ENCODE data around the gene NPC1L1. TPM values are rescaled to one million over a fixed set of nuclear protein-coding genes. Genes with fewer than 3 reads are reported as not detected.
"Not testable (repeated sequence)": the region's sequence is repeated elsewhere in the genome, so short reads cannot be mapped to it uniquely, and the experiment has no call there.

NPC1L1 gene
- total RNA-seq, 3 donors from 2014 or later = 0.03 TPM; not detected in 2

DNA sequence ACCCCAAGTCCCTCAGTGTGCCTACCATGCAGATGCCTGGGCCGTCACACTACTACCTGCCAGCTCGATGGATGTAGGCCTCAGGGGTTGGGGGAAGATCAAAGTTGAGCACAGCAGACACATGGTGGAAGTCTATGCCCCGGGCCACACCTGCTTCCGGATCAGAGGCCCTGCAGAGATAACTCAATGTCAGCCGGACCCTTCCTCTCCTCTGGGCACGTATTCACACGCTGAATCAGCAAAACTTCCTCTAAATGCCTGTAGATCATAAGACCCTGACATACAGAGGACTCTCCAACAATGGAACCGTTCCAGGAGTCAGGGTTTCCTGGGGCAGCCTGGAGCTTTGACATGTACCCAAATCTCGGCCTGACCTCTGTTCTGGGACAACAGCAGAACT lies 28.8 kb upstream of the NPC1L1 start:
- peaks cover 54% of the 10 kb centered on the region for H3K36me3 Mint-ChIP-seq (ENCODE audit: insufficient read depth)
- no peaks in the 10 kb centered on the region for H3K9me3 Mint-ChIP-seq

GRCh38 chr7:44568771-44569560 lies 27.8 kb upstream of the NPC1L1 start:
- Mint-ChIP-seq H3K36me3 (ENCODE audit: insufficient read depth) (peaks cover 58% of the 10 kb centered on the region), H3K4me3 (no peak overlapping the region), H3K9me3 (no peaks in the 10 kb centered on the region), H3K27me3 (ENCODE audit: low read depth) (no peaks in the 10 kb centered on the region), H3K4me1 (ENCODE audit: low read depth) (peaks cover 20% of the 10 kb centered on the region)
- ATAC-seq (no peak), DNase-seq (no peak)

More for the DNA sequence above, 28.8 kb upstream of the NPC1L1 start:
- H3K4me1 Mint-ChIP-seq (ENCODE audit: low read depth) = peaks cover 29% of the 10 kb centered on the region
- no peak overlapping the region for H3K4me3 Mint-ChIP-seq
- H3K27me3 Mint-ChIP-seq (ENCODE audit: low read depth) = no peaks in the 10 kb centered on the region
- no peak for DNase-seq
- ATAC-seq = no peak

GRCh38 chr7:44567884-44568283 lies 26.8 kb upstream of the NPC1L1 start:
- H3K27me3 Mint-ChIP-seq (ENCODE audit: low read depth) = no peaks in the 10 kb centered on the region
- peaks cover 16% of the 10 kb centered on the region for H3K4me1 Mint-ChIP-seq (ENCODE audit: low read depth)
- no peak for DNase-seq
- H3K9me3 Mint-ChIP-seq = no peaks in the 10 kb centered on the region
- no peak for ATAC-seq
- peaks cover 55% of the 10 kb centered on the region for H3K36me3 Mint-ChIP-seq (ENCODE audit: insufficient read depth)
- no peak overlapping the region for H3K4me3 Mint-ChIP-seq

- H3K9me3 Mint-ChIP-seq = no peaks in the 10 kb centered on the region
- H3K27me3 Mint-ChIP-seq (ENCODE audit: low read depth) = no peaks in the 10 kb centered on the region
- no peak for DNase-seq
- no peak overlapping the region for H3K4me3 Mint-ChIP-seq
- peaks cover 48% of the 10 kb centered on the region for H3K36me3 Mint-ChIP-seq (ENCODE audit: insufficient read depth)
- peaks cover 8% of the 10 kb centered on the region for H3K4me1 Mint-ChIP-seq (ENCODE audit: low read depth)
- no peak for ATAC-seq
These were observed 25.6 kb upstream of the NPC1L1 start for GRCh38 chr7:44566680-44567079.

DNA sequence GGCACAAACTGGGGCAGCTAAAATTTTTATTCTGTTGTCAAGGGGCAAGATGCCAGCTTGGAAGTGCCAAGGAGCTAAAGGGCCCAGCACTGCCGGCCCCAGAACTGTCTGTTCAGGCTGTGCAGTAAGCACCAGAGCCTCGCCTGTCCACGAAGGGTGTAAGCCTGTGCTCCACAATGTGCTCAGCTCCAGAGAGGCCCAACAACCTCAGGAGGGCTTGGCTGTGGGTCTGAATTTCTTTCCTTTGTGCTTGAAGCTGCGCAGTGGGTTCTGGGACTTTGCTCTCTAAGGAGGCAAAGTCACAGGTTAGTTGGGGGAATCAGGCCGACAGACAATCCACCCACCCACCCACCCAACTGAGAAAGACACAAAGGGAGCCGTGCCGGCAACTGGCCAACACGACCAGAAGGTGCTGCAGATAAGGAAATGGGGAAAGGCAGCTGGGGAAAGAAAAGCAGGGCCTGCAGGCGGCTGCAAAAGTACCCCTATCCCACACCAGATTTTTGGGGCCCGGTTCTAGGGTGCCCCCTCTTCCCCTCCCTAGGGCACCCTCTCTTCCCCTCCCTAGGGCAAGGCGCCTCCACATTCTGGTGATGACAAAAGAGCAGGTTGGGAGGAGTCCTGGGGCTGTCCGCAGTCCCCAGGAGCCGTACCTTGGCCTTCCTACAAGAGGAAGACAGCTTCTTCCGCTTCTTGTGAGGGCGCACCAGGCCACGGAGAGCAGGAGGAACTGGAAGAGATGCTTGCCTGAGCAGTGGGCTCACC lies 24.8 kb upstream of the NPC1L1 start:
- Mint-ChIP-seq H3K9me3 (no peaks in the 10 kb centered on the region), H3K27me3 (ENCODE audit: low read depth) (no peaks in the 10 kb centered on the region), H3K36me3 (ENCODE audit: insufficient read depth) (peaks cover 42% of the 10 kb centered on the region), H3K4me3 (no peak overlapping the region), H3K4me1 (ENCODE audit: low read depth) (peaks cover 7% of the 10 kb centered on the region)
- no peak for DNase-seq
- ATAC-seq = peak; percentile 27 to 38

GRCh38 chr7:44565097-44565794 lies 24.1 kb upstream of the NPC1L1 start:
- no peak overlapping the region for H3K4me3 Mint-ChIP-seq
- peaks cover 39% of the 10 kb centered on the region for H3K36me3 Mint-ChIP-seq (ENCODE audit: insufficient read depth)

GRCh38 chr7:44564606-44565005 lies 23.5 kb upstream of the NPC1L1 start:
- DNase-seq (no peak), ATAC-seq (no peak)
- Mint-ChIP-seq H3K9me3 (no peaks in the 10 kb centered on the region), H3K36me3 (ENCODE audit: insufficient read depth) (peaks cover 33% of the 10 kb centered on the region), H3K4me1 (ENCODE audit: low read depth) (peaks cover 7% of the 10 kb centered on the region), H3K4me3 (no peak overlapping the region), H3K27me3 (ENCODE audit: low read depth) (no peaks in the 10 kb centered on the region)

More at GRCh38 chr7:44565097-44565794, 24.1 kb upstream of the NPC1L1 start:
- Mint-ChIP-seq H3K27me3 (ENCODE audit: low read depth) (no peaks in the 10 kb centered on the region), H3K9me3 (no peaks in the 10 kb centered on the region), H3K4me1 (ENCODE audit: low read depth) (peaks cover 7% of the 10 kb centered on the region)
- DNase-seq (peak; percentile 60), ATAC-seq (peak; percentile 84 to 87)

GRCh38 chr7:44563171-44563679 lies 22.1 kb upstream of the NPC1L1 start:
- DNase-seq = no peak
- no peaks in the 10 kb centered on the region for H3K27me3 Mint-ChIP-seq (ENCODE audit: low read depth)
- no peaks in the 10 kb centered on the region for H3K9me3 Mint-ChIP-seq
- no peak for ATAC-seq
- H3K4me3 Mint-ChIP-seq = no peak overlapping the region
- peaks cover 21% of the 10 kb centered on the region for H3K36me3 Mint-ChIP-seq (ENCODE audit: insufficient read depth)
- peaks cover 7% of the 10 kb centered on the region for H3K4me1 Mint-ChIP-seq (ENCODE audit: low read depth)

DNA sequence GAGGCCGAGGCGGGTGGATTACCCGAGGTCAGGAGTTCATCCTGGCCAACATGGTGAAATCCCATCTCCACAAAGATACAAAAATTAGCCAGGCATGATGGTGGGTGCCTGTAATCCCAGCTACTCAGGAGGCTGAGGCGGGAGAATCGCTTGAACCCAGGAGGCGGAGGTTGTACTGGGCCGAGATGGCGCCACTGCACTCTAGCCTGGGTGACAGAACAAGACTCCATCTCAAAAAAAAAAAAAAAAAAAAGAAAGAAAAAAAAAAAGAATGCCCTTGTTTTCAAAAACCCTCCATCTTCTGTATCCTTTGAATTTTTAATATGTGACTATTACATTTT lies 21.5 kb upstream of the NPC1L1 start:
- not testable (repeated sequence) for ATAC-seq; H3K27me3 Mint-ChIP-seq (ENCODE audit: low read depth); H3K4me3 Mint-ChIP-seq; DNase-seq; H3K4me1 Mint-ChIP-seq (ENCODE audit: low read depth); H3K9me3 Mint-ChIP-seq
- peaks cover 18% of the 10 kb centered on the region for H3K36me3 Mint-ChIP-seq (ENCODE audit: insufficient read depth)

- Mint-ChIP-seq H3K9me3 (no peaks in the 10 kb centered on the region), H3K27me3 (ENCODE audit: low read depth) (no peaks in the 10 kb centered on the region), H3K4me3 (no peak overlapping the region), H3K36me3 (ENCODE audit: insufficient read depth) (peaks cover 13% of the 10 kb centered on the region), H3K4me1 (ENCODE audit: low read depth) (peaks cover 7% of the 10 kb centered on the region)
- DNase-seq (no peak), ATAC-seq (no peak)
These were observed 21.0 kb upstream of the NPC1L1 start for GRCh38 chr7:44561962-44562621.

DNA sequence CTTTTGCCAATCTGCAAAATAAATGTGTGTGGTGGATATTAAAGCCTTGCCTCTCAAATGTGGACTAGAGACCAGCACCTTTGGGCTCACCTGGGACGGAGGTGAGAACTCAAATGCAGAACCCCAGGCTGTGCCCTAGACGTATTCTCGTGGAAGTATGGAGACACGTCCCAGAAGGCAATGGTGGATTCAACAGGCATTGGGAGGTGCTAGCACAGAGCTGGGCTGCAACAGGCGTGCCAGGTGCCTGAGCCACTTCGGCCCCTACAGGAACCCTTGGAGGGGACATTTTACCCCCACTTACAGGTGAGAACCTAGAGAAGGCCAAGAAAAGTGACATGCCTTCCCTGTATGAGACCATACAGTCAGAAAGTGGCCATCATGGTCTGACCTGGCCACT lies 20.4 kb upstream of the NPC1L1 start:
- Mint-ChIP-seq H3K27me3 (ENCODE audit: low read depth) (no peaks in the 10 kb centered on the region), H3K4me3 (no peak overlapping the region), H3K36me3 (ENCODE audit: insufficient read depth) (peaks cover 11% of the 10 kb centered on the region), H3K4me1 (ENCODE audit: low read depth) (peaks cover 7% of the 10 kb centered on the region), H3K9me3 (no peaks in the 10 kb centered on the region)
- ATAC-seq (no peak), DNase-seq (no peak)

GRCh38 chr7:44559485-44559884 lies 18.4 kb upstream of the NPC1L1 start:
- Mint-ChIP-seq H3K36me3 (ENCODE audit: insufficient read depth) (peaks cover under 1% of the 10 kb centered on the region), H3K27me3 (ENCODE audit: low read depth) (no peaks in the 10 kb centered on the region), H3K4me1 (ENCODE audit: low read depth) (no peaks in the 10 kb centered on the region), H3K4me3 (no peak overlapping the region), H3K9me3 (no peaks in the 10 kb centered on the region)
- ATAC-seq (no peak), DNase-seq (no peak)

DNA sequence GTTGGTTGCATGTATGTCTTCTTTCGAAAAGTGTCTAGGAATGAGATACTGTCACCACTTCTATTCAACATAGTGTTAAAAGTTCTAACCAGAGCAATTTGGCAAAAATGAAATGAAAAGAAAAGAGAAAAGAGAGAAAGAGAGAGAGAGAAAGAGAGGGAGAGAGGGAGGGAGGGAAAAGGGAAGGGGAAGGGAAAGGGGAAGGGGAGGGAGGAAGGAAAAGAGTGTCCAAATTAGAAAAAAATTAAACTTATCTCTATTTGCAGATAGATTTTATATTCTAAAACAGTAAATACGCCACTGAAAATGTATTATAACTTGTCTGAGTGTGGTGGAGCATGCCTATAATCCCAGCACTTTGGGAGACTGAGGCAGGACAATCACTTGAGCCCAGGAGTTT lies 16.4 kb upstream of the NPC1L1 start:
- no peaks in the 10 kb centered on the region for H3K9me3 Mint-ChIP-seq
- H3K27me3 Mint-ChIP-seq (ENCODE audit: low read depth) = no peaks in the 10 kb centered on the region
- no peaks in the 10 kb centered on the region for H3K36me3 Mint-ChIP-seq (ENCODE audit: insufficient read depth)
- no peaks in the 10 kb centered on the region for H3K4me1 Mint-ChIP-seq (ENCODE audit: low read depth)
- H3K4me3 Mint-ChIP-seq = no peak overlapping the region
- DNase-seq (no peak), ATAC-seq (no peak)

DNA sequence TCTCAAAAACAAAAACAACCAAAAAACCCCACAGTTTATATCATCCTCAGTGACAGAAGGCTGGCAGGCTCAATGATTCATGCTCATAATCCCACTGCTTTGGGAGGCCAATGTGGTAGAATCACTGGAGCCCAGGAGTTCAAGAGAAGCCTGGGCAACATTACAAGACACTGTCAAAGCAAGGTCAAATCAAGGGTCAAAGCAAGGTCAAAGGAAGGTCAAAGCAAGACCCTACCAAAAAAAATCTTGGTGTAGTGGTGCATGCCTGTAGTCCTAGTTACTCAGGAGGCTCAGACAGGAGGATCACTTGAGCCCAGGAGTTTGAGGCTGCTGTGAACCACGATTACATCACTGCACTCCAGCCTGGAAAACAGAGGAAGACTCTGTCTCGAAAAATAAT lies 14.2 kb upstream of the NPC1L1 start:
- Mint-ChIP-seq H3K4me1 (ENCODE audit: low read depth) (no peaks in the 10 kb centered on the region), H3K36me3 (ENCODE audit: insufficient read depth) (no peaks in the 10 kb centered on the region), H3K27me3 (ENCODE audit: low read depth) (no peaks in the 10 kb centered on the region), H3K9me3 (no peaks in the 10 kb centered on the region), H3K4me3 (no peak overlapping the region)
- DNase-seq = no peak
- ATAC-seq = no peak

Data from activated T-cell treated with anti-CD3 and anti-CD28 coated beads, Interleukin-2, amount 50 U/mL, for 4 hours (primary cell).